Measurements from ENCODE around the gene DNAJC22.

Gene DNAJC22

DNA sequence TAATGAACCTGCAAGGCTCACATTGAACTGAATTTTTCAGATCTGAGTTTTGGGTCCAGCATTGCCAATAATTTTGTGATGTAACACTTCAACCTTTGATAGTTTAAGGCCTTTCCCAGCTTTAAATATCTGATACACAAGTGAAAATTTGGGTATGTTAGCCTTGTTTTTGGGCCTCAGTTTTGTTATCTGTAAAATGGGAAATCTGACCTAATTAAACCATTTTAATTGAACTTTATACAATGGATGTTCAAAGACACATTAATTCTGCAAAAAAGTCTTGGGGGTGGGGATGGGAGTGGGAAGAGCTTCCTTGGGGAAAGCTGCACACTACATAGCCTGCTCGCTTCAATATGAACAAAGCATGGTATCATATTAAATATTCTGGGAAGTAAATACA is 15.4 kb downstream of the DNAJC22 start:
- TF ChIP-seq SIN3A (IDR thresholded peaks at IDR 0.05; ENCODE audit: borderline replicate concordance, insufficient read depth, low read length) = no peak
- no peak for TF ChIP-seq POLR2AphosphoS5 (IDR thresholded peaks at IDR 0.05; ENCODE audit: low read depth, low read length)
- no peak for TF ChIP-seq TAF1 (IDR thresholded peaks at IDR 0.05; ENCODE audit: borderline replicate concordance, insufficient read depth, low read length)
- TF ChIP-seq, protein P1, sequence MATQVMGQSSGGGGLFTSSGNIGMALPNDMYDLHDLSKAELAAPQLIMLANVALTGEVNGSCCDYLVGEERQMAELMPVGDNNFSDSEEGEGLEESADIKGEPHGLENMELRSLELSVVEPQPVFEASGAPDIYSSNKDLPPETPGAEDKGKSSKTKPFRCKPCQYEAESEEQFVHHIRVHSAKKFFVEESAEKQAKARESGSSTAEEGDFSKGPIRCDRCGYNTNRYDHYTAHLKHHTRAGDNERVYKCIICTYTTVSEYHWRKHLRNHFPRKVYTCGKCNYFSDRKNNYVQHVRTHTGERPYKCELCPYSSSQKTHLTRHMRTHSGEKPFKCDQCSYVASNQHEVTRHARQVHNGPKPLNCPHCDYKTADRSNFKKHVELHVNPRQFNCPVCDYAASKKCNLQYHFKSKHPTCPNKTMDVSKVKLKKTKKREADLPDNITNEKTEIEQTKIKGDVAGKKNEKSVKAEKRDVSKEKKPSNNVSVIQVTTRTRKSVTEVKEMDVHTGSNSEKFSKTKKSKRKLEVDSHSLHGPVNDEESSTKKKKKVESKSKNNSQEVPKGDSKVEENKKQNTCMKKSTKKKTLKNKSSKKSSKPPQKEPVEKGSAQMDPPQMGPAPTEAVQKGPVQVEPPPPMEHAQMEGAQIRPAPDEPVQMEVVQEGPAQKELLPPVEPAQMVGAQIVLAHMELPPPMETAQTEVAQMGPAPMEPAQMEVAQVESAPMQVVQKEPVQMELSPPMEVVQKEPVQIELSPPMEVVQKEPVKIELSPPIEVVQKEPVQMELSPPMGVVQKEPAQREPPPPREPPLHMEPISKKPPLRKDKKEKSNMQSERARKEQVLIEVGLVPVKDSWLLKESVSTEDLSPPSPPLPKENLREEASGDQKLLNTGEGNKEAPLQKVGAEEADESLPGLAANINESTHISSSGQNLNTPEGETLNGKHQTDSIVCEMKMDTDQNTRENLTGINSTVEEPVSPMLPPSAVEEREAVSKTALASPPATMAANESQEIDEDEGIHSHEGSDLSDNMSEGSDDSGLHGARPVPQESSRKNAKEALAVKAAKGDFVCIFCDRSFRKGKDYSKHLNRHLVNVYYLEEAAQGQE (IDR thresholded peaks at IDR 0.05; ENCODE audit: insufficient read depth in 1 of 2, low read depth in 2 of 2, low read length in 2 of 2) = no peak
- TF ChIP-seq FOXP2 (optimal IDR thresholded peaks at IDR 0.05; ENCODE audit: borderline replicate concordance, extremely low read depth, extremely low read length, insufficient read depth) = no peak

GRCh38 chr12:49364989-49365388 is 18.3 kb downstream of the DNAJC22 start:
- no peak for TF ChIP-seq FOXP2 (optimal IDR thresholded peaks at IDR 0.05; ENCODE audit: borderline replicate concordance, extremely low read depth, extremely low read length, insufficient read depth)
- TF ChIP-seq SIN3A (IDR thresholded peaks at IDR 0.05; ENCODE audit: borderline replicate concordance, insufficient read depth, low read length) = no peak
- TF ChIP-seq, protein P1 (IDR thresholded peaks at IDR 0.05; ENCODE audit: insufficient read depth in 1 of 2, low read depth in 2 of 2, low read length in 2 of 2) = no peak
- TF ChIP-seq POLR2AphosphoS5 (IDR thresholded peaks at IDR 0.05; ENCODE audit: low read depth, low read length) = no peak
- no peak for TF ChIP-seq TAF1 (IDR thresholded peaks at IDR 0.05; ENCODE audit: borderline replicate concordance, insufficient read depth, low read length)

DNA sequence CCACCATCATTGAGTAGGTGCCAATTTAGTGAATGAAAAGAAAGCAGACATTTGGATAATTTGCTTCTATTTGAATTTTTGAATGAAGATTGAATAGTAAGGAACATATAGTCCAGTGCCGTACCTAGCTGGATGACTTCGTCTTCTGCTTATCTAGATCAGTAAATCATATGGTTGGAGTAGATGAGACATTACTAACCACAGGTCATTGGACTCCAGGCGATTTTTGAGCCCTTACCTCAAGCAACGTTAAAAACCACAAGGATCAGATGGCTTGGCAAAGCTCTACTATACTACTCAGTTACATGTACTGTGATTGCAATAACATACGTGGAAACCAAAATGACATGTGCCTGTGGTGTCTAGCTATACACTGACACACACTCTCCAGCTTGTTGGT is 18.9 kb downstream of the DNAJC22 start:
- TF ChIP-seq TAF1 (IDR thresholded peaks at IDR 0.05; ENCODE audit: borderline replicate concordance, insufficient read depth, low read length) (no peak), SIN3A (IDR thresholded peaks at IDR 0.05; ENCODE audit: borderline replicate concordance, insufficient read depth, low read length) (no peak), FOXP2 (optimal IDR thresholded peaks at IDR 0.05; ENCODE audit: borderline replicate concordance, extremely low read depth, extremely low read length, insufficient read depth) (no peak), POLR2AphosphoS5 (IDR thresholded peaks at IDR 0.05; ENCODE audit: low read depth, low read length) (no peak)
- TF ChIP-seq, protein P1 (IDR thresholded peaks at IDR 0.05; ENCODE audit: insufficient read depth in 1 of 2, low read depth in 2 of 2, low read length in 2 of 2) = no peak

GRCh38 chr12:49366096-49366651 is 19.5 kb downstream of the DNAJC22 start:
- TF ChIP-seq FOXP2 (optimal IDR thresholded peaks at IDR 0.05; ENCODE audit: borderline replicate concordance, extremely low read depth, extremely low read length, insufficient read depth) (no peak), SIN3A (IDR thresholded peaks at IDR 0.05; ENCODE audit: borderline replicate concordance, insufficient read depth, low read length) (no peak), POLR2AphosphoS5 (IDR thresholded peaks at IDR 0.05; ENCODE audit: low read depth, low read length) (no peak), TAF1 (IDR thresholded peaks at IDR 0.05; ENCODE audit: borderline replicate concordance, insufficient read depth, low read length) (no peak)
- TF ChIP-seq, protein P1 (IDR thresholded peaks at IDR 0.05; ENCODE audit: insufficient read depth in 1 of 2, low read depth in 2 of 2, low read length in 2 of 2) = no peak

All from PFSK-1 (cell line).